H1 (cell line): ENCODE data around the gene ARHGAP8.

Source experiments
- CEBPB ChIP-seq: IDR thresholded peaks from 2 replicates; pipeline ENCODE4 v1.6.1; 2012; ENCODE audit warnings: low read depth, low read length
- JUN ChIP-seq: IDR thresholded peaks from 2 replicates; pipeline ENCODE4 v1.6.1; 2011; ENCODE audit warnings: low read depth, mild to moderate bottlenecking, improper control_type of control experiment, low read length
- MAFK ChIP-seq: IDR thresholded peaks from 2 replicates; pipeline ENCODE4 v1.6.1; 2012; ENCODE audit warnings: low read depth, mild to moderate bottlenecking, improper control_type of control experiment, low read length
- SIX5 ChIP-seq: IDR thresholded peaks from 2 replicates; pipeline ENCODE4 v1.6.1; 2011; ENCODE audit warnings: mild to moderate bottlenecking, low read depth, low read length
- ZNF274 ChIP-seq: IDR thresholded peaks from 2 replicates; pipeline ENCODE4 v1.7.0; 2012; ENCODE audit warnings: low read length, borderline replicate concordance; ENCODE audit errors: extremely low read depth
- TF ChIP-seq, protein P1 (sequence below), 3 experiments: IDR thresholded peaks; 1 replicate in 2 of 3; 2 replicates in 1 of 3; pipeline versions ENCODE4 v1.5.1 to v1.6.1; 2011; ENCODE audit warnings: low read length in 3 of 3, mild to moderate bottlenecking in 3 of 3, inconsistent platforms in 2 of 3, low read depth in 1 of 3, moderate library complexity in 1 of 3; ENCODE audit not compliant: insufficient read depth in 1 of 3; ENCODE audit errors: control extremely low read depth in 1 of 3

DNA sequence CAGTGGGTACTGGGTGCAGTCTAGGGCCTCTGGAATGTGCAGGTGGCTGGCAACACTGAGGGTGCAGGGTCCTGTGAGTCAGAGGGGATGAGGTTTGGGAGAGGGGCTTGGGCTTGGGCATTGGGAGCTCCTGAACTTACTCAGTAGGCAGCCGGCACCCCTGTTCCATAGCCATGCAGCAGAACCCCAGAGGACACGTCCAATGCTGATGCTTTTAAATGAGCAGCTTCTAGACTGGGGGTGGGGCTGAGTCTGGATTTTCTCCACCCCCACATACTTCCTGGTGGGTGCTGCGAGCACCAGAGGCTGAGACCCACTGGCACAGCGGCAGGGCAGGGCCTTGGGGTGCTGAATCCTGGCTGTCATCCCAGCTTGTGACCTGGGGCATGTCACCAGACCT lies 71.4 kb downstream of the ARHGAP8 start:
- no peak for TF ChIP-seq ZNF274
- TF ChIP-seq, protein P1, sequence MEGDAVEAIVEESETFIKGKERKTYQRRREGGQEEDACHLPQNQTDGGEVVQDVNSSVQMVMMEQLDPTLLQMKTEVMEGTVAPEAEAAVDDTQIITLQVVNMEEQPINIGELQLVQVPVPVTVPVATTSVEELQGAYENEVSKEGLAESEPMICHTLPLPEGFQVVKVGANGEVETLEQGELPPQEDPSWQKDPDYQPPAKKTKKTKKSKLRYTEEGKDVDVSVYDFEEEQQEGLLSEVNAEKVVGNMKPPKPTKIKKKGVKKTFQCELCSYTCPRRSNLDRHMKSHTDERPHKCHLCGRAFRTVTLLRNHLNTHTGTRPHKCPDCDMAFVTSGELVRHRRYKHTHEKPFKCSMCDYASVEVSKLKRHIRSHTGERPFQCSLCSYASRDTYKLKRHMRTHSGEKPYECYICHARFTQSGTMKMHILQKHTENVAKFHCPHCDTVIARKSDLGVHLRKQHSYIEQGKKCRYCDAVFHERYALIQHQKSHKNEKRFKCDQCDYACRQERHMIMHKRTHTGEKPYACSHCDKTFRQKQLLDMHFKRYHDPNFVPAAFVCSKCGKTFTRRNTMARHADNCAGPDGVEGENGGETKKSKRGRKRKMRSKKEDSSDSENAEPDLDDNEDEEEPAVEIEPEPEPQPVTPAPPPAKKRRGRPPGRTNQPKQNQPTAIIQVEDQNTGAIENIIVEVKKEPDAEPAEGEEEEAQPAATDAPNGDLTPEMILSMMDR (IDR thresholded peaks at IDR 0.05; ENCODE audit: control extremely low read depth in 1 of 3, insufficient read depth in 1 of 3, low read depth in 1 of 3, low read length in 3 of 3), result no peak
- no peak for TF ChIP-seq SIX5
- no peak for TF ChIP-seq CEBPB
- no peak for TF ChIP-seq JUN
- no peak for TF ChIP-seq MAFK
